Smooth muscle cell (in vitro differentiated cells): ENCODE measurements around the gene ZSCAN22. TPM values are rescaled to one million over a fixed set of nuclear protein-coding genes. Genes with fewer than 3 reads are reported as not detected.

Experiments used
- DNase-seq: peaks from one replicate; lab custom pipeline; 2025; ENCODE audit not compliant: unreplicated experiment; lab: John Stamatoyannopoulos, UW
- H2AFZ ChIP-seq: fragments of 200-600 bp; sonication (generic); 2 replicates; pipeline ENCODE4 v1.6.0; 2016; ENCODE audit warnings: antibody characterized with exemption, low read depth, mild to moderate bottlenecking
- H3F3A ChIP-seq: fragments of 200-600 bp; sonication (generic); 2 replicates; pipeline ENCODE4 v1.6.0; 2017; ENCODE audit warnings: antibody characterized with exemption, low read depth
- H3K27ac ChIP-seq: fragments of 200-600 bp; sonication (generic); 2 replicates; pipeline ENCODE4 v1.5.1; 2016; ENCODE audit warnings: low read depth, mild to moderate bottlenecking
- H3K27me3 ChIP-seq: fragments of 200-600 bp; sonication (generic); 2 replicates; pipeline ENCODE4 v1.6.1; 2016; ENCODE audit warnings: low read depth, mild to moderate bottlenecking
- H3K36me3 ChIP-seq: fragments of 200-600 bp; sonication (generic); 2 replicates; pipeline ENCODE4 v1.5.1; 2016; ENCODE audit warnings: low read depth
- H3K4me1 ChIP-seq: fragments of 200-600 bp; sonication (generic); 2 replicates; pipeline ENCODE4 v1.5.1; 2016; ENCODE audit warnings: low read depth
- H3K4me2 ChIP-seq: fragments of 200-600 bp; sonication (generic); 2 replicates; pipeline ENCODE4 v1.6.0; 2016; ENCODE audit warnings: mild to moderate bottlenecking
- H3K4me3 ChIP-seq: fragments of 200-600 bp; sonication (generic); 2 replicates; pipeline ENCODE4 v1.5.1; 2016; ENCODE audit warnings: mild to moderate bottlenecking
- H3K79me2 ChIP-seq: fragments of 200-600 bp; sonication (generic); 2 replicates; pipeline ENCODE4 v1.6.0; 2016; ENCODE audit warnings: low read depth, mild to moderate bottlenecking
- H3K9ac ChIP-seq: fragments of 200-600 bp; sonication (generic); 2 replicates; pipeline ENCODE4 v1.6.0; 2016; ENCODE audit warnings: low read depth
- H3K9me3 ChIP-seq: fragments of 200-600 bp; sonication (generic); replicated peaks from 2 replicates; pipeline ENCODE4 v1.5.1; 2016; ENCODE audit warnings: low read depth
- H4K20me1 ChIP-seq: fragments of 200-600 bp; sonication (generic); 2 replicates; pipeline ENCODE4 v1.6.0; 2016; ENCODE audit warnings: low read depth
- WGBS: methylation state at CpG from one replicate; pipeline ENCODE4 v1.1.7; 2016; ENCODE audit warnings: low lambda C conversion rate; 5-methylcytosine and 5-hydroxymethylcytosine counted together
- polyA plus RNA-seq: library from polyadenylated mRNA; unstranded; fragments of >200 nt; fragmentation: Nextera tagmentation; extraction: Ambion mirVana; gene quantifications from 2 replicates; pipeline ENCODE4 v1.2.1, GENCODE V29; 2016
- total RNA-seq: library from RNA; depleted of rRNA; stranded (reverse); fragments of >200 nt; gene quantifications from 2 replicates; pipeline ENCODE4 v1.2.3, GENCODE V29; 2014
- TF ChIP-seq, protein P1 (sequence below): fragments of 200-600 bp; sonication (generic); IDR thresholded peaks from 2 replicates; pipeline ENCODE4 v1.5.1; 2017; ENCODE audit warnings: borderline replicate concordance, mild to moderate bottlenecking, antibody characterized with exemption; ENCODE audit not compliant: insufficient read depth, poor library complexity, severe bottlenecking

ZSCAN22 gene
- total and polyA plus RNA-seq, 2 experiments from 2014 or later, result 1.7 to 2.4 TPM

DNA sequence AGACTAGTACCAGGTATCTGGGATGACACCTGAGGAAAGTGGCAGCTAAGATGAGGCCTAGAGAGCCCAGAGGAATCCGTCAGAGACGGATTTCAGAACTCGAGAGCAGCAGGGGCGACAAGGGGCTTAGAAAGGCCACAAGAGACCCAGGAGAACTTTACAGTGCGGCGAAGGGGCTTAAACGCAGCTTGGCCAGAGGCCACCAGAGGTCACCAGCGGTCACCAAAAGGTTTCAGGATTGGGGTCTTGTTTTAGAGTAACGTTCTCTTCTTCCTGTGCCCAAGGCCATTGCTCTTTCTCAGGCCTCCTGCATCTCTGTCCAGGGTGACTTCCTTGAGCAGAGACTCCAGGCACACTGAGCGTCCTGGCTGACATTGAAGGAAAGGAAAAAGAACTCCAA, 2.2 kb downstream of the ZSCAN22 start:
- H3K4me2 ChIP-seq, result no peak overlapping the region

DNA sequence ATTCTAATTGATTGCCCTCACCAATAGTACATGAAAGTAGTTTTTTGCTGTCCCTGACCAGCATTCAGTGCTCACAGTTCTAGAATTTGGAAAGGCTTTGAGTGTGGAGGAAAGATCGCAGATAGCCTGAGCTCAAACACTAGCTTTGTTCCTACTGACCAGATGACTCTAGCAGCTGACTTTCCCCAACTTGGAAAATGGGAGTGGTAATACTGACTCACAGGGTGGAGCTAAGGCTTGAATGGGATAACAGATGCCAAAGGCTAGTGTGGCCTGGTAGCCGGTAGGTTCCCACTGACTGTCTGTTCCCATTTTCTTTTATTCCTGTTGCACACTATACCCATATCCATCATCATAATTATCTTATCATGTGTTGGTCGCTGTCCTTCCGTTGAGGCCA, 3.7 kb downstream of the ZSCAN22 start:
- Histone ChIP-seq H3K27me3 (no peaks in the 10 kb centered on the region), H3K27ac (peak overlapping the region; percentile 62), H3K4me1 (peaks cover 5% of the 10 kb centered on the region), H3K36me3 (no peaks in the 10 kb centered on the region), H3K4me2 (peak overlapping the region; percentile 46), H3K79me2 (peaks cover 33% of the 10 kb centered on the region), H3K9ac (no peak overlapping the region), H3K9me3 (no peaks in the 10 kb centered on the region), H4K20me1 (peaks cover 6% of the 10 kb centered on the region), H3F3A (peaks cover 10% of the 10 kb centered on the region), H3K4me3 (no peak overlapping the region), H2AFZ (no peak overlapping the region)
- WGBS, result 72% methylated on average over 4 of the region's 4 CpGs
- no peak for DNase-seq
- TF ChIP-seq, protein P1, sequence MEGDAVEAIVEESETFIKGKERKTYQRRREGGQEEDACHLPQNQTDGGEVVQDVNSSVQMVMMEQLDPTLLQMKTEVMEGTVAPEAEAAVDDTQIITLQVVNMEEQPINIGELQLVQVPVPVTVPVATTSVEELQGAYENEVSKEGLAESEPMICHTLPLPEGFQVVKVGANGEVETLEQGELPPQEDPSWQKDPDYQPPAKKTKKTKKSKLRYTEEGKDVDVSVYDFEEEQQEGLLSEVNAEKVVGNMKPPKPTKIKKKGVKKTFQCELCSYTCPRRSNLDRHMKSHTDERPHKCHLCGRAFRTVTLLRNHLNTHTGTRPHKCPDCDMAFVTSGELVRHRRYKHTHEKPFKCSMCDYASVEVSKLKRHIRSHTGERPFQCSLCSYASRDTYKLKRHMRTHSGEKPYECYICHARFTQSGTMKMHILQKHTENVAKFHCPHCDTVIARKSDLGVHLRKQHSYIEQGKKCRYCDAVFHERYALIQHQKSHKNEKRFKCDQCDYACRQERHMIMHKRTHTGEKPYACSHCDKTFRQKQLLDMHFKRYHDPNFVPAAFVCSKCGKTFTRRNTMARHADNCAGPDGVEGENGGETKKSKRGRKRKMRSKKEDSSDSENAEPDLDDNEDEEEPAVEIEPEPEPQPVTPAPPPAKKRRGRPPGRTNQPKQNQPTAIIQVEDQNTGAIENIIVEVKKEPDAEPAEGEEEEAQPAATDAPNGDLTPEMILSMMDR, result no peak

More for the DNA sequence above, 2.2 kb downstream of the ZSCAN22 start:
- no peak overlapping the region for H3K27ac ChIP-seq
- TF ChIP-seq, protein P1, result no peak
- peaks cover 47% of the 10 kb centered on the region for H3K79me2 ChIP-seq
- DNase-seq, result no peak
- H3F3A ChIP-seq, result peaks cover 10% of the 10 kb centered on the region
- no peaks in the 10 kb centered on the region for H3K9me3 ChIP-seq
- no peak overlapping the region for H3K9ac ChIP-seq
- no peaks in the 10 kb centered on the region for H3K36me3 ChIP-seq
- WGBS, result 30% methylated on average over 10 of the region's 10 CpGs
- peaks cover 10% of the 10 kb centered on the region for H4K20me1 ChIP-seq
- H3K4me3 ChIP-seq, result no peak overlapping the region
- H3K27me3 ChIP-seq, result no peaks in the 10 kb centered on the region
- H3K4me1 ChIP-seq, result peaks cover 5% of the 10 kb centered on the region
- H2AFZ ChIP-seq, result no peak overlapping the region

DNA sequence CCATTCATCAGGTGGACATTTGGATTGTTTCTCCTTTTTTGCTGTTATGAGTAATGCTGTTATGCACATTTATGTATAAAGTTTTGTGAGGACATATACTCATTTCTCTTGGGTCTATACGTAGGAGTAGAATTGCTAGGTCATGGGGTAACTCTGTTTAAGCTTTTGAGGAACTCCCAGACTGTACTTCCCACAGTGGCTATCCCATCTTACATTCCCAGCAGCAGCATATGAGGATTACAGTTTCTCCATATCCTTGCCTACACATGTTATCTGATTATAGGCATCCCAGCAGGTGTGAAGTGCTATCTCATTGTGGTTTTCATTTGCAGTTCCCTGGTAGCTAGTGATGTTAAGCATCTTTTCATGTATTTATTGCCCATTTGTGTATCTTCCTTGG, 5.9 kb downstream of the ZSCAN22 start:
- DNase-seq, result no peak
- Histone ChIP-seq H3K27me3 (no peaks in the 10 kb centered on the region), H3K4me2 (no peak overlapping the region), H3K79me2 (peaks cover 22% of the 10 kb centered on the region), H3F3A (peaks cover 10% of the 10 kb centered on the region), H3K4me1 (peaks cover 3% of the 10 kb centered on the region), H3K9me3 (no peaks in the 10 kb centered on the region), H3K4me3 (no peak overlapping the region), H4K20me1 (peaks cover 6% of the 10 kb centered on the region), H3K9ac (no peak overlapping the region), H3K27ac (no peak overlapping the region), H3K36me3 (no peaks in the 10 kb centered on the region), H2AFZ (no peak overlapping the region)
- 96% methylated on average over 1 of the region's 1 CpG for WGBS
- TF ChIP-seq, protein P1, result no peak

DNA sequence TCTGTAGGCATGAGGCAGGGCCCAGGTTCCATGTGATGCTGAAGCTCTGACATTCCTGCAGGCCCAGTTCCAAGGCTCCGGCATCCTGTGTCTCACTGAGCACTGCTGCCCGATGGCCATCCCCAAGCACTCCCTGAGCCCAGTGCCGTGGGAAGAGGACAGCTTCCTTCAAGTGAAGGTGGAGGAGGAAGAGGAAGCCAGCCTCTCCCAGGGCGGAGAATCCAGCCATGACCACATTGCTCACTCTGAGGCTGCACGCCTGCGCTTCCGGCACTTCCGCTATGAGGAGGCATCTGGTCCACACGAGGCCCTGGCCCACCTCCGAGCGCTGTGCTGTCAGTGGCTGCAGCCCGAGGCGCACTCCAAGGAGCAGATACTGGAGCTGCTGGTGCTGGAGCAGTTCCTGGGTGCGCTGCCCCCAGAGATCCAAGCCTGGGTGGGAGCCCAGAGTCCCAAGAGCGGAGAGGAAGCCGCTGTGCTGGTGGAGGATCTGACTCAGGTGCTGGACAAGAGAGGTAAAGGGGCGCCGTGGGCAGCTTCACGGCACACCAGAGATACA, 8.0 kb downstream of the ZSCAN22 start:
- WGBS, result 96% methylated on average over 19 of the region's 19 CpGs

More for the DNA sequence above, 8.0 kb downstream of the ZSCAN22 start:
- H3K4me2 ChIP-seq, result no peak overlapping the region
- no peak overlapping the region for H3K4me3 ChIP-seq
- H3K9ac ChIP-seq, result no peak overlapping the region
- peaks cover 6% of the 10 kb centered on the region for H4K20me1 ChIP-seq
- H3K27me3 ChIP-seq, result no peaks in the 10 kb centered on the region
- no peaks in the 10 kb centered on the region for H3K9me3 ChIP-seq
- no peak overlapping the region for H2AFZ ChIP-seq
- no peak overlapping the region for H3K27ac ChIP-seq
- H3F3A ChIP-seq, result peaks cover 8% of the 10 kb centered on the region
- DNase-seq, result no peak
- no peaks in the 10 kb centered on the region for H3K36me3 ChIP-seq
- peaks cover 4% of the 10 kb centered on the region for H3K79me2 ChIP-seq
- no peaks in the 10 kb centered on the region for H3K4me1 ChIP-seq
- TF ChIP-seq, protein P1, result no peak
